A549 (cell line): ENCODE data around the gene TMPRSS6. TPM values are rescaled to one million over a fixed set of nuclear protein-coding genes. Genes with fewer than 3 reads are reported as not detected.

Experiments
- ATAC-seq, 2 experiments: fragments of 200-7000 bp in 1 of 2; fragments of >200 bp in 1 of 2; cut with Nextera tagmentation in 1 of 2; cut with Tn5 transposase in 1 of 2; 3 replicates each; pipeline versions ENCODE4 v1.8.0 to v1.9.1; 2018 to 2020; ENCODE audit warnings: mild to moderate bottlenecking in 1 of 2, moderate library complexity in 1 of 2
- CTCF ChIA-PET: fragments of 300-600 bp; sonication (Branson Sonifier 250); formaldehyde crosslinking; extraction: SDS; loops from one replicate; lab custom pipeline; 2021; ENCODE audit warnings: antibody characterized with exemption, inconsistent platforms; lab: Yijun Ruan, JAX
- POLR2A ChIA-PET: fragments of 350-600 bp; formaldehyde crosslinking; extraction: SDS; loops from one replicate; lab custom pipeline; 2021; ENCODE audit warnings: antibody characterized with exemption, inconsistent platforms; lab: Yijun Ruan, JAX
- DNase-seq, 2 experiments: peaks; one replicate each; pipeline versions ENCODE4 v3.0.0 to v3.0.0-alpha.2; 2011 to 2016; ENCODE audit warnings: low read depth in 1 of 2, low spot score in 1 of 2
- FAIRE-seq: peaks from 2 replicates; lab custom pipeline; 2011; peaks lifted over from hg19 to GRCh38; lab: Jason Lieb, UNC
- H3K27ac ChIP-seq, 2 experiments: fragments of >200 bp; sonication (Bioruptor Twin); formaldehyde crosslinking; 3 replicates each; pipeline ENCODE4 v1.5.1; 2016 to 2017
- H3K4me1 ChIP-seq: fragments of >200 bp; sonication (Bioruptor Twin); formaldehyde crosslinking; 3 replicates; pipeline ENCODE4 v1.6.1; 2016
- H3K4me2 ChIP-seq: fragments of >200 bp; sonication (Bioruptor Twin); formaldehyde crosslinking; 3 replicates; pipeline ENCODE4 v1.6.1; 2016
- H3K4me3 ChIP-seq: fragments of >200 bp; sonication (Bioruptor Twin); formaldehyde crosslinking; 3 replicates; pipeline ENCODE4 v1.5.1; 2016
- H3K9me3 ChIP-seq: fragments of >200 bp; sonication (Bioruptor Twin); formaldehyde crosslinking; 3 replicates; pipeline ENCODE4 v1.6.1; 2016
- BCL3 ChIP-seq: fragments of >200 bp; sonication (Bioruptor Twin); formaldehyde crosslinking; IDR thresholded peaks from 3 replicates; pipeline ENCODE4 v1.6.1; 2016
- BHLHE40 ChIP-seq: IDR thresholded peaks from 2 replicates; pipeline ENCODE4 v1.6.1; 2012; ENCODE audit warnings: low read depth, low read length, inconsistent platforms
- CBX2 ChIP-seq: fragments of 200-600 bp; sonication (generic); IDR thresholded peaks from 2 replicates; pipeline ENCODE4 v1.6.1; 2016; ENCODE audit warnings: low read depth, mild to moderate bottlenecking, borderline replicate concordance
- CHD4 ChIP-seq: fragments of 200-600 bp; sonication (generic); IDR thresholded peaks from 2 replicates; pipeline ENCODE4 v1.6.1; 2016; ENCODE audit warnings: antibody characterized with exemption, mild to moderate bottlenecking, borderline replicate concordance
- EHF ChIP-seq: fragments of 250-450 bp; sonication (Bioruptor Pico); IDR thresholded peaks from 2 replicates; pipeline ENCODE4 v1.5.0; 2020; ENCODE audit warnings: mild to moderate bottlenecking
- ELK1 ChIP-seq: fragments of 150-350 bp; IDR thresholded peaks from 2 replicates; pipeline ENCODE4 v1.6.1; 2014; ENCODE audit warnings: low read depth, mild to moderate bottlenecking, low read length
- EP300 ChIP-seq, 2 experiments: fragments of >200 bp; sonication (Bioruptor Twin); formaldehyde crosslinking; IDR thresholded peaks; 2 replicates in 1 of 2; 3 replicates in 1 of 2; pipeline ENCODE4 v1.6.1; 2016 to 2017
- FOSB ChIP-seq: fragments of 250-450 bp; sonication (Bioruptor Pico); IDR thresholded peaks from 2 replicates; pipeline ENCODE4 v1.5.0; 2020; ENCODE audit warnings: mild to moderate bottlenecking, moderate library complexity
- HDAC2 ChIP-seq: fragments of 200-600 bp; sonication (generic); IDR thresholded peaks from 2 replicates; pipeline ENCODE4 v1.6.1; 2016
- HES2 ChIP-seq: fragments of >200 bp; sonication (Bioruptor Twin); formaldehyde crosslinking; IDR thresholded peaks from 2 replicates; pipeline ENCODE4 v1.6.1; 2016
- HEYL ChIP-seq: fragments of 250-450 bp; sonication (Bioruptor Pico); IDR thresholded peaks from 2 replicates; pipeline ENCODE4 v1.8.0; 2021; ENCODE audit warnings: mild to moderate bottlenecking, moderate library complexity
- KDM1A ChIP-seq: fragments of 200-600 bp; sonication (generic); IDR thresholded peaks from 2 replicates; pipeline ENCODE4 v1.6.1; 2016; ENCODE audit warnings: low read depth, mild to moderate bottlenecking
- MAZ ChIP-seq: fragments of 150-350 bp; IDR thresholded peaks from 2 replicates; pipeline ENCODE4 v1.6.1; 2014; ENCODE audit warnings: antibody characterized with exemption, low read depth, low read length, borderline replicate concordance
- NFE2L2 ChIP-seq: fragments of 150-350 bp; conservative IDR thresholded peaks from 2 replicates; pipeline ENCODE4 v1.6.1; 2014; ENCODE audit warnings: low read length
- NPAS2 ChIP-seq: fragments of 250-450 bp; sonication (Bioruptor Pico); IDR thresholded peaks from 2 replicates; pipeline ENCODE4 v1.8.0; 2022; ENCODE audit warnings: mild to moderate bottlenecking, moderate library complexity, borderline replicate concordance
- NR3C1 ChIP-seq: fragments of >200 bp; sonication (Bioruptor Twin); formaldehyde crosslinking; IDR thresholded peaks from 3 replicates; pipeline ENCODE4 v1.6.1; 2017
- PBX3 ChIP-seq: IDR thresholded peaks from 2 replicates; pipeline ENCODE4 v1.6.1; 2012
- PHF8 ChIP-seq: fragments of 200-600 bp; sonication (generic); IDR thresholded peaks from 2 replicates; pipeline ENCODE4 v1.6.1; 2016; ENCODE audit warnings: low read depth, mild to moderate bottlenecking, antibody characterized with exemption, moderate library complexity, borderline replicate concordance
- POLR2A ChIP-seq: IDR thresholded peaks from 2 replicates; pipeline ENCODE4 v1.6.1; 2012; ENCODE audit warnings: mild to moderate bottlenecking, low read length
- POLR2AphosphoS2 ChIP-seq: conservative IDR thresholded peaks from 2 replicates; pipeline ENCODE4 v1.6.1; 2012; ENCODE audit warnings: low read length, improper control_type of control experiment, inconsistent platforms
- RFX5 ChIP-seq: fragments of 450-650 bp; IDR thresholded peaks from 2 replicates; pipeline ENCODE4 v1.7.1; 2014; ENCODE audit warnings: antibody characterized with exemption, mild to moderate bottlenecking, moderate library complexity
- SMC3 ChIP-seq: fragments of >200 bp; sonication (Bioruptor Twin); formaldehyde crosslinking; IDR thresholded peaks from 3 replicates; pipeline ENCODE4 v1.6.1; 2018; ENCODE audit warnings: inconsistent platforms
- SREBF2 ChIP-seq: fragments of 450-650 bp; IDR thresholded peaks from 2 replicates; pipeline ENCODE4 v1.6.1; 2014; ENCODE audit warnings: mild to moderate bottlenecking, moderate library complexity
- USF2 ChIP-seq: fragments of 450-650 bp; IDR thresholded peaks from 2 replicates; pipeline ENCODE4 v1.6.1; 2014; ENCODE audit warnings: antibody characterized with exemption
- ZC3H11A ChIP-seq: fragments of 450-650 bp; IDR thresholded peaks from 2 replicates; pipeline ENCODE4 v1.6.1; 2014; ENCODE audit warnings: antibody characterized with exemption, mild to moderate bottlenecking
- ZFP36 ChIP-seq: fragments of 450-650 bp; IDR thresholded peaks from 2 replicates; pipeline ENCODE4 v1.6.1; 2014; ENCODE audit warnings: borderline replicate concordance; ENCODE audit not compliant: partially characterized antibody
- WGBS: methylation state at CpG from one replicate; pipeline ENCODE4 v1.1.6; 2017; ENCODE audit errors: missing lambda C conversion rate; 5-methylcytosine and 5-hydroxymethylcytosine counted together
- polyA plus RNA-seq, 4 experiments: library from polyadenylated mRNA; depleted of rRNA in 3 of 4; stranded (reverse); fragments of >200 nt; fragmentation: RNase III in 1 of 4; extraction: RNeasy Plus Mini Kit Qiagen cat#74134 plus additional on column Dnase treatment in 1 of 4; gene quantifications; 2 replicates in 3 of 4; 3 replicates in 1 of 4; pipeline ENCODE4 v1.2.3, GENCODE V29; 2011 to 2017

The TMPRSS6 gene
- polyA plus RNA-seq, 2 of the 4 experiments (the other 2 are of a cell fraction): not detected

DNA sequence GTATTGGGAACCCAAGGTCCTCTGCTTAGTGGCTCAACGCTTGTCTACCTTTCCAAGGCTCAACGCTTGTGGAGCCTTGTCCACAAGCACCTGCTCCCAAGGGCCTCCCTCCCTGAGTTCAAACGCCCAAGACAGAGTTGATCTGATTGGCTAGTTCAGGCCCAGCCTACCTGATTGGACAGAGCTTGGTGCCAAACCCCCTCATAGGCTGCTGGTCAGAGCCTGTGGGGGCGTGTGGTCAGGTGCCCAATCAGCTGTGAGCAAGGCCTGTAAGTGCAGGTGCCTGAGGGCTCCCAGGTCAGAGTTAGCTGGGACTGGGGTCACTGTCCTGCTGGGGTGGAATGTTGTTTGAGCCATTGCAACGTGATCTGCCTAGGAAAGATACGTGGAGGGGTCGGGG is 16.9 kb upstream of the TMPRSS6 start:
- FAIRE-seq (no peak), DNase-seq (peak in 1 of 2 experiments; percentile 48), ATAC-seq (peak in 1 of 2 experiments; percentile 52; a peak in 2 of 6 replicates)
- no peak overlapping the region for H3K4me3 ChIP-seq
- H3K4me1 ChIP-seq: peaks cover 15% of the 10 kb centered on the region; the same call in 2 of the 3 replicates
- ChIA-PET CTCF (interaction anchor here (0.9 to 1.8 kb wide), 6 partner anchors 11 to 82 kb away, joined by 3 to 8 read pairs (median 3); no protein-coding TSS in a partner anchor), POLR2A (interaction anchor here (1.2 kb wide), 1 partner anchor 73 kb away, joined by 5 read pairs; no protein-coding TSS in a partner anchor)
- no peak overlapping the region for H3K27ac ChIP-seq
- H3K4me2 ChIP-seq: no peak overlapping the region
- 66% methylated on average over 7 of the region's 7 CpGs for WGBS
- no peak for TF ChIP-seq CBX2
- no peak for TF ChIP-seq HEYL (CRISPR knock-in tag)
- no peak for TF ChIP-seq KDM1A
- TF ChIP-seq NFE2L2: no peak
- no peak for TF ChIP-seq HDAC2
- no peak for TF ChIP-seq RFX5
- no peak for TF ChIP-seq EHF (CRISPR knock-in tag)
- no peaks in the 10 kb centered on the region for H3K9me3 ChIP-seq

GRCh38 chr22:37123649-37124048 is 14.1 kb upstream of the TMPRSS6 start:
- no peaks in the 10 kb centered on the region for H3K9me3 ChIP-seq
- H3K4me2 ChIP-seq: no peak overlapping the region
- CTCF ChIA-PET: interaction anchor here (1.0 to 1.2 kb wide), 2 partner anchors 76 to 335 kb away, joined by 3 read pairs; no protein-coding TSS in a partner anchor
- peaks cover 15% of the 10 kb centered on the region; the same call in 2 of the 3 replicates for H3K4me1 ChIP-seq
- POLR2A ChIA-PET: no interaction called here
- ATAC-seq (no peak), FAIRE-seq (no peak), DNase-seq (no peak)
- no peak overlapping the region for H3K4me3 ChIP-seq
- no peak overlapping the region for H3K27ac ChIP-seq
- 93% methylated on average over 4 of the region's 7 CpGs for WGBS
- no peak for TF ChIP-seq HDAC2
- TF ChIP-seq ZFP36: no peak
- TF ChIP-seq POLR2A: no peak
- TF ChIP-seq FOSB (CRISPR knock-in tag): no peak

GRCh38 chr22:37122598-37123180 is 13.2 kb upstream of the TMPRSS6 start:
- ATAC-seq: no peak
- Histone ChIP-seq H3K9me3 (no peaks in the 10 kb centered on the region), H3K4me1 (peaks cover 15% of the 10 kb centered on the region; the same call in 2 of the 3 replicates)
- CTCF ChIA-PET: interaction anchor here (1.2 kb wide), 1 partner anchor 77 kb away, joined by 3 read pairs; no protein-coding TSS in a partner anchor
- 100% methylated on average over 3 of the region's 3 CpGs for WGBS
- no peak for TF ChIP-seq NR3C1
- no peak for TF ChIP-seq EP300 (IDR thresholded peaks at IDR 0.05)
- no peak for TF ChIP-seq BCL3
- no peak for TF ChIP-seq USF2
- TF ChIP-seq ZC3H11A: no peak
- no peak for TF ChIP-seq POLR2AphosphoS2
- TF ChIP-seq, all 56 proteins: peak for 0
- POLR2A ChIA-PET: no interaction called here
- FAIRE-seq (no peak), DNase-seq (no peak)
- Histone ChIP-seq H3K27ac (peak overlapping the region in 1 of 2 experiments; percentile 48; a peak in 3 of 6 replicates), H3K4me2 (no peak overlapping the region; the same call in 2 of the 3 replicates), H3K4me3 (no peak overlapping the region)

- ATAC-seq (peak; percentile 12 to 62; a peak in 3 of 6 replicates), DNase-seq (peak in 1 of 2 experiments; percentile 36), FAIRE-seq (no peak)
- Histone ChIP-seq H3K9me3 (no peaks in the 10 kb centered on the region), H3K4me3 (no peak overlapping the region), H3K4me1 (peaks cover 15% of the 10 kb centered on the region; the same call in 2 of the 3 replicates), H3K27ac (peak overlapping the region in 1 of 2 experiments; percentile 48; a peak in 3 of 6 replicates), H3K4me2 (no peak overlapping the region; the same call in 2 of the 3 replicates)
- WGBS: 58% methylated on average over 15 of the region's 15 CpGs
- no peak for TF ChIP-seq PBX3
- no peak for TF ChIP-seq SMC3
- no peak for TF ChIP-seq BHLHE40
- TF ChIP-seq SREBF2: no peak
- no peak for TF ChIP-seq CBX2
- TF ChIP-seq ELK1: no peak
- no peak for TF ChIP-seq MAZ
- no peak for TF ChIP-seq POLR2AphosphoS2
- no peak for TF ChIP-seq PHF8
- TF ChIP-seq KDM1A: no peak
- TF ChIP-seq CHD4: no peak
- no peak for TF ChIP-seq HES2
- no peak for TF ChIP-seq NPAS2
- CTCF ChIA-PET: no interaction called here
- POLR2A ChIA-PET: no interaction called here
Observed at GRCh38 chr22:37121887-37122591, 12.5 kb upstream of the TMPRSS6 start.
